CD4-positive, alpha-beta T cell treated with Interleukin-15 for 1 hour (primary cell): ENCODE data around the gene CBARP.

Experiments used
- DNase-seq: peaks from one replicate; pipeline ENCODE4 v3.0.0-alpha.2; 2020

The CBARP gene

GRCh38 chr19:1238369-1239303, 831 bp upstream of the CBARP start:
- no peak for DNase-seq

- DNase-seq, result no peak
Observed at GRCh38 chr19:1237027-1237659, 662 bp downstream of the CBARP start.

- DNase-seq, result no peak
Observed at GRCh38 chr19:1236576-1236975, 1.2 kb downstream of the CBARP start.

GRCh38 chr19:1235625-1236538, 1.9 kb downstream of the CBARP start:
- DNase-seq, result no peak

GRCh38 chr19:1234955-1235380, 2.8 kb downstream of the CBARP start:
- no peak for DNase-seq

GRCh38 chr19:1234051-1234954, 3.5 kb downstream of the CBARP start:
- DNase-seq, result no peak

- DNase-seq, result no peak
Observed at GRCh38 chr19:1233115-1233667, 4.6 kb downstream of the CBARP start.

GRCh38 chr19:1232652-1233072, 5.1 kb downstream of the CBARP start:
- no peak for DNase-seq

- no peak for DNase-seq
Observed at GRCh38 chr19:1231729-1232637, 5.8 kb downstream of the CBARP start.

- no peak for DNase-seq
Observed at GRCh38 chr19:1230783-1231489, 6.9 kb downstream of the CBARP start.

- no peak for DNase-seq
Observed at GRCh38 chr19:1229924-1230782, 7.7 kb downstream of the CBARP start.

GRCh38 chr19:1229056-1229923, 8.5 kb downstream of the CBARP start:
- DNase-seq, result no peak

GRCh38 chr19:1228161-1228957, 9.4 kb downstream of the CBARP start:
- no peak for DNase-seq

- DNase-seq, result no peak
Observed at GRCh38 chr19:1227304-1228054, 10.3 kb downstream of the CBARP start.

GRCh38 chr19:1226522-1227303, 11.1 kb downstream of the CBARP start:
- no peak for DNase-seq

GRCh38 chr19:1226227-1226518, 11.6 kb downstream of the CBARP start:
- no peak for DNase-seq
